HCT116 (cell line): ENCODE measurements around the gene SYNE4. TPM values are rescaled to one million over a fixed set of nuclear protein-coding genes. Genes with fewer than 3 reads are reported as not detected.

Experiments used
- ATAC-seq: fragments of 200-7000 bp; cut with Tn5 transposase; 2 replicates; pipeline ENCODE4 v1.9.1; 2020; ENCODE audit warnings: mild to moderate bottlenecking, moderate library complexity
- BruUV-seq: library from RNA; stranded (reverse); fragments of 400-500 nt; replicated peaks from 2 replicates; lab custom pipeline; 2021; lab: Mats Ljungman, UMichigan
- CTCF ChIA-PET: fragments of 300-600 bp; sonication (Branson Sonifier 250); formaldehyde crosslinking; loops from one replicate; lab custom pipeline; 2021; ENCODE audit warnings: antibody characterized with exemption; lab: Charles Lee
- POLR2A ChIA-PET: fragments of 300-600, 350-600 bp; sonication (Branson Sonifier 250); formaldehyde crosslinking; loops from one replicate; lab custom pipeline; 2021; ENCODE audit warnings: antibody characterized with exemption; lab: Charles Lee
- RAD21 ChIA-PET, 2 experiments: fragments of 300-600 bp; sonication (Branson Sonifier 250); formaldehyde crosslinking; loops; one replicate each; lab custom pipeline; 2023; ENCODE audit warnings: low total read pairs in 2 of 2; ENCODE audit not compliant: uncharacterized antibody in 2 of 2, unreplicated experiment in 2 of 2, low non-redundant PET in 1 of 2; lab: Charles Lee
- DNase-seq: peaks from one replicate; pipeline ENCODE4 v3.0.0-alpha.2; 2010; ENCODE audit warnings: low read depth, low spot score
- H2AFZ ChIP-seq: fragments of 200-600 bp; shearing (Covaris generic), sonication (generic); 2 replicates; pipeline ENCODE4 v1.6.1; 2017; ENCODE audit warnings: low read depth, mixed run types, mixed read lengths, antibody characterized with exemption, low read length; ENCODE audit not compliant: poor library complexity, severe bottlenecking
- H3K27ac ChIP-seq: 2 replicates; pipeline ENCODE4 v1.5.1; 2012; ENCODE audit warnings: low read depth, low read length
- H3K27me3 ChIP-seq: fragments of 200-600 bp; sonication (generic); 2 replicates; pipeline ENCODE4 v1.6.1; 2016; ENCODE audit warnings: mixed run types, low read length, mixed read lengths; ENCODE audit not compliant: insufficient read depth
- H3K36me3 ChIP-seq, 2 experiments: fragments of 200-500 bp in 1 of 2; fragments of 200-600 bp in 1 of 2; sonication (Bioruptor generic) in 1 of 2; sonication (generic) in 1 of 2; 2 replicates each; pipeline versions ENCODE4 v1.5.1 to v1.6.1; 2014 to 2016; ENCODE audit warnings: low read length in 2 of 2, inconsistent platforms in 1 of 2, mixed read lengths in 1 of 2, mixed run types in 1 of 2; ENCODE audit not compliant: insufficient read depth in 2 of 2, control insufficient read depth in 1 of 2
- H3K4me1 ChIP-seq, 2 experiments: fragments of 200-600 bp in 1 of 2; sonication (generic) in 1 of 2; 2 replicates each; pipeline versions ENCODE4 v1.5.1 to v1.6.1; 2012 to 2017; ENCODE audit warnings: low read length in 2 of 2, inconsistent platforms in 1 of 2, mild to moderate bottlenecking in 1 of 2, mixed read lengths in 1 of 2, mixed run types in 1 of 2, moderate library complexity in 1 of 2; ENCODE audit not compliant: insufficient read depth in 2 of 2, control insufficient read depth in 1 of 2
- H3K4me2 ChIP-seq: fragments of 200-600 bp; sonication (generic); 2 replicates; pipeline ENCODE4 v1.6.1; 2017; ENCODE audit warnings: mixed run types, low read length, mixed read lengths
- H3K4me3 ChIP-seq, 2 experiments: fragments of 200-600 bp in 1 of 2; sonication (generic) in 1 of 2; replicated peaks in 1 of 2; 2 replicates each; pipeline ENCODE4 v1.5.1; 2011 to 2016; ENCODE audit warnings: low read length in 2 of 2, control low read depth in 1 of 2, low read depth in 1 of 2, mild to moderate bottlenecking in 1 of 2, mixed read lengths in 1 of 2, mixed run types in 1 of 2
- H3K79me2 ChIP-seq: fragments of 200-600 bp; sonication (generic); 2 replicates; pipeline ENCODE4 v1.6.1; 2017; ENCODE audit warnings: mild to moderate bottlenecking, mixed run types, low read length, moderate library complexity, mixed read lengths; ENCODE audit not compliant: insufficient read depth
- H3K9ac ChIP-seq: fragments of 200-600 bp; sonication (generic); 2 replicates; pipeline ENCODE4 v1.6.1; 2016; ENCODE audit warnings: low read length, mixed read lengths
- H3K9me2 ChIP-seq: fragments of 200-600 bp; sonication (generic), shearing (Covaris generic); 2 replicates; pipeline ENCODE4 v1.6.1; 2017; ENCODE audit warnings: mixed run types, mild to moderate bottlenecking, moderate library complexity; ENCODE audit not compliant: insufficient read depth
- H3K9me3 ChIP-seq, 2 experiments: fragments of 200-500 bp in 1 of 2; fragments of 200-600 bp in 1 of 2; sonication (Bioruptor generic) in 1 of 2; sonication (generic) in 1 of 2; 2 replicates each; pipeline ENCODE4 v1.6.1; 2014 to 2017; ENCODE audit warnings: low read length in 2 of 2, mixed read lengths in 2 of 2, inconsistent platforms in 1 of 2, low read depth in 1 of 2, mild to moderate bottlenecking in 1 of 2, mixed run types in 1 of 2, moderate library complexity in 1 of 2; ENCODE audit not compliant: control insufficient read depth in 1 of 2, insufficient read depth in 1 of 2
- H4K20me1 ChIP-seq: fragments of 200-600 bp; sonication (generic), shearing (Covaris generic); 2 replicates; pipeline ENCODE4 v1.6.1; 2017; ENCODE audit warnings: mixed run types, mild to moderate bottlenecking, moderate library complexity; ENCODE audit not compliant: insufficient read depth
- EZH2phosphoT487 ChIP-seq: fragments of 200-600 bp; IDR thresholded peaks from 2 replicates; pipeline ENCODE4 v1.6.1; 2018; ENCODE audit warnings: antibody characterized with exemption, borderline replicate concordance
- FOSL1 ChIP-seq: IDR thresholded peaks from 2 replicates; pipeline ENCODE4 v1.6.1; 2012; ENCODE audit warnings: low read depth
- JUND ChIP-seq: IDR thresholded peaks from 2 replicates; pipeline ENCODE4 v1.6.1; 2012
- POLR2AphosphoS5 ChIP-seq: IDR thresholded peaks from 2 replicates; pipeline ENCODE4 v1.6.1; 2011; ENCODE audit warnings: mild to moderate bottlenecking, low read depth, low read length, moderate library complexity
- RAD21 ChIP-seq: IDR thresholded peaks from 2 replicates; pipeline ENCODE4 v1.6.1; 2012; ENCODE audit warnings: low read depth, mild to moderate bottlenecking
- SRF ChIP-seq: IDR thresholded peaks from 2 replicates; pipeline ENCODE4 v1.6.1; 2012; ENCODE audit warnings: low read depth
- TCF7L2 ChIP-seq: IDR thresholded peaks from 2 replicates; pipeline ENCODE4 v1.7.0; 2011; ENCODE audit warnings: borderline replicate concordance, inconsistent platforms; ENCODE audit not compliant: insufficient read depth, insufficient read length; ENCODE audit errors: extremely low read depth
- ZBTB33 ChIP-seq: IDR thresholded peaks from 2 replicates; pipeline ENCODE4 v1.6.1; 2011; ENCODE audit warnings: mild to moderate bottlenecking, low read length, moderate library complexity; ENCODE audit not compliant: insufficient replicate concordance; ENCODE audit errors: extremely low read depth
- ZFX ChIP-seq: fragments of 450-650 bp; IDR thresholded peaks from 2 replicates; pipeline ENCODE4 v1.6.1; 2017
- ZNF274 ChIP-seq: fragments of 200-500 bp; sonication (Bioruptor generic); IDR thresholded peaks from 2 replicates; pipeline ENCODE4 v1.6.1; 2014; ENCODE audit warnings: mild to moderate bottlenecking, low read depth, low read length, inconsistent platforms
- intact Hi-C: fragments of 100-400 bp; cut with micrococcal nuclease; formaldehyde crosslinking; loops from 2 replicates; pipeline ENCODE4 v1.10.0; 2022
- total RNA-seq: library from RNA; stranded (reverse); gene quantifications from one replicate; pipeline ENCODE4 v1.2.1, GENCODE V29; 2021; ENCODE audit not compliant: unreplicated experiment
- TF ChIP-seq, protein P1 (sequence below): IDR thresholded peaks from 2 replicates; pipeline ENCODE4 v1.6.1; 2012
- TF ChIP-seq, protein P2 (sequence below): IDR thresholded peaks from 2 replicates; pipeline ENCODE4 v1.6.1; 2012; ENCODE audit warnings: low read depth
- TF ChIP-seq, protein P3 (sequence below), 3 experiments: fragments of 200-600 bp in 1 of 3; sonication (generic) in 1 of 3; IDR thresholded peaks in 2 of 3; conservative IDR thresholded peaks in 1 of 3; 2 replicates each; pipeline ENCODE4 v1.5.1; 2012 to 2017; ENCODE audit warnings: low read depth in 2 of 3, low read length in 2 of 3, antibody characterized with exemption in 1 of 3, borderline replicate concordance in 1 of 3, control low read depth in 1 of 3, mild to moderate bottlenecking in 1 of 3, mixed read lengths in 1 of 3, mixed run types in 1 of 3, moderate library complexity in 1 of 3; ENCODE audit not compliant: insufficient read depth in 1 of 3
- TF ChIP-seq, protein P4 (sequence below): IDR thresholded peaks from 2 replicates; pipeline ENCODE4 v1.6.1; 2012

Gene SYNE4
- total RNA-seq, 1 experiment from 2014 or later = 27.9 TPM

- H3K9me3 ChIP-seq = no peaks in the 10 kb centered on the region
- BruUV-seq = no TSS peak
- no peak for ATAC-seq
- ChIA-PET RAD21 (no interaction called here), CTCF (no interaction called here), POLR2A (no interaction called here)
- H3K9ac ChIP-seq = no peak within 1 kb of the TSS
- no peak within 1 kb of the TSS for H3K4me2 ChIP-seq
- intact Hi-C loops = no loop called here
- H3K9me2 ChIP-seq = no peaks in the 10 kb centered on the region
- no peak for TF ChIP-seq SRF
- no peak for TF ChIP-seq FOSL1
- TF ChIP-seq ZBTB33 = no peak
- no peak for TF ChIP-seq POLR2AphosphoS5
- TF ChIP-seq, protein P1, sequence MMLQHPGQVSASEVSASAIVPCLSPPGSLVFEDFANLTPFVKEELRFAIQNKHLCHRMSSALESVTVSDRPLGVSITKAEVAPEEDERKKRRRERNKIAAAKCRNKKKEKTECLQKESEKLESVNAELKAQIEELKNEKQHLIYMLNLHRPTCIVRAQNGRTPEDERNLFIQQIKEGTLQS = no peak
- TF ChIP-seq, protein P2, sequence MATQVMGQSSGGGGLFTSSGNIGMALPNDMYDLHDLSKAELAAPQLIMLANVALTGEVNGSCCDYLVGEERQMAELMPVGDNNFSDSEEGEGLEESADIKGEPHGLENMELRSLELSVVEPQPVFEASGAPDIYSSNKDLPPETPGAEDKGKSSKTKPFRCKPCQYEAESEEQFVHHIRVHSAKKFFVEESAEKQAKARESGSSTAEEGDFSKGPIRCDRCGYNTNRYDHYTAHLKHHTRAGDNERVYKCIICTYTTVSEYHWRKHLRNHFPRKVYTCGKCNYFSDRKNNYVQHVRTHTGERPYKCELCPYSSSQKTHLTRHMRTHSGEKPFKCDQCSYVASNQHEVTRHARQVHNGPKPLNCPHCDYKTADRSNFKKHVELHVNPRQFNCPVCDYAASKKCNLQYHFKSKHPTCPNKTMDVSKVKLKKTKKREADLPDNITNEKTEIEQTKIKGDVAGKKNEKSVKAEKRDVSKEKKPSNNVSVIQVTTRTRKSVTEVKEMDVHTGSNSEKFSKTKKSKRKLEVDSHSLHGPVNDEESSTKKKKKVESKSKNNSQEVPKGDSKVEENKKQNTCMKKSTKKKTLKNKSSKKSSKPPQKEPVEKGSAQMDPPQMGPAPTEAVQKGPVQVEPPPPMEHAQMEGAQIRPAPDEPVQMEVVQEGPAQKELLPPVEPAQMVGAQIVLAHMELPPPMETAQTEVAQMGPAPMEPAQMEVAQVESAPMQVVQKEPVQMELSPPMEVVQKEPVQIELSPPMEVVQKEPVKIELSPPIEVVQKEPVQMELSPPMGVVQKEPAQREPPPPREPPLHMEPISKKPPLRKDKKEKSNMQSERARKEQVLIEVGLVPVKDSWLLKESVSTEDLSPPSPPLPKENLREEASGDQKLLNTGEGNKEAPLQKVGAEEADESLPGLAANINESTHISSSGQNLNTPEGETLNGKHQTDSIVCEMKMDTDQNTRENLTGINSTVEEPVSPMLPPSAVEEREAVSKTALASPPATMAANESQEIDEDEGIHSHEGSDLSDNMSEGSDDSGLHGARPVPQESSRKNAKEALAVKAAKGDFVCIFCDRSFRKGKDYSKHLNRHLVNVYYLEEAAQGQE = no peak
- TF ChIP-seq, protein P3, sequence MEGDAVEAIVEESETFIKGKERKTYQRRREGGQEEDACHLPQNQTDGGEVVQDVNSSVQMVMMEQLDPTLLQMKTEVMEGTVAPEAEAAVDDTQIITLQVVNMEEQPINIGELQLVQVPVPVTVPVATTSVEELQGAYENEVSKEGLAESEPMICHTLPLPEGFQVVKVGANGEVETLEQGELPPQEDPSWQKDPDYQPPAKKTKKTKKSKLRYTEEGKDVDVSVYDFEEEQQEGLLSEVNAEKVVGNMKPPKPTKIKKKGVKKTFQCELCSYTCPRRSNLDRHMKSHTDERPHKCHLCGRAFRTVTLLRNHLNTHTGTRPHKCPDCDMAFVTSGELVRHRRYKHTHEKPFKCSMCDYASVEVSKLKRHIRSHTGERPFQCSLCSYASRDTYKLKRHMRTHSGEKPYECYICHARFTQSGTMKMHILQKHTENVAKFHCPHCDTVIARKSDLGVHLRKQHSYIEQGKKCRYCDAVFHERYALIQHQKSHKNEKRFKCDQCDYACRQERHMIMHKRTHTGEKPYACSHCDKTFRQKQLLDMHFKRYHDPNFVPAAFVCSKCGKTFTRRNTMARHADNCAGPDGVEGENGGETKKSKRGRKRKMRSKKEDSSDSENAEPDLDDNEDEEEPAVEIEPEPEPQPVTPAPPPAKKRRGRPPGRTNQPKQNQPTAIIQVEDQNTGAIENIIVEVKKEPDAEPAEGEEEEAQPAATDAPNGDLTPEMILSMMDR (IDR thresholded peaks at IDR 0.05 in 2 of 3, conservative IDR thresholded peaks at IDR 0.05 in 1 of 3; ENCODE audit: borderline replicate concordance in 1 of 3, insufficient read depth in 1 of 3, low read depth in 2 of 3, low read length in 2 of 3) = no peak
- no peak for TF ChIP-seq ZFX
- TF ChIP-seq TCF7L2 = no peak
- TF ChIP-seq, protein P4, sequence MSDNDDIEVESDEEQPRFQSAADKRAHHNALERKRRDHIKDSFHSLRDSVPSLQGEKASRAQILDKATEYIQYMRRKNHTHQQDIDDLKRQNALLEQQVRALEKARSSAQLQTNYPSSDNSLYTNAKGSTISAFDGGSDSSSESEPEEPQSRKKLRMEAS = no peak
- TF ChIP-seq EZH2phosphoT487 = no peak
- no peak for TF ChIP-seq JUND
- TF ChIP-seq ZNF274 = no peak
- TF ChIP-seq RAD21 = no peak
- no peaks in the 10 kb centered on the region for H4K20me1 ChIP-seq
- H3K79me2 ChIP-seq = no peaks in the 10 kb centered on the region
- H2AFZ ChIP-seq = no peak within 1 kb of the TSS
- no peaks in the 10 kb centered on the region for H3K27me3 ChIP-seq
- H3K36me3 ChIP-seq = 0 out of 4 replicates have a peak, but pooled peaks cover 0 to 6% of the 10 kb centered on the region in 2 experiments
- H3K27ac ChIP-seq = no peak within 1 kb of the TSS
- no peaks in the 10 kb centered on the region for H3K4me1 ChIP-seq
- H3K4me3 ChIP-seq = no peak within 1 kb of the TSS
- no peak for DNase-seq
Measured at GRCh38 chr19:36032251-36033104, 23.9 kb upstream of the SYNE4 start, which contains the start of gene CLIP3. Gene CLIP3, minus strand, starts transcription at chr19:36032873. Its CDS starts 516 bp downstream, at chr19:36032357.
